KMS-11 (cell line): Measurements from ENCODE around the gene CSAD.

Source experiments
- H2AFZ ChIP-seq: fragments of 200-600 bp; sonication (generic); 2 replicates; pipeline ENCODE4 v1.6.1; 2016; ENCODE audit warnings: antibody characterized with exemption, mixed run types, low read depth
- H3K27ac ChIP-seq: fragments of 200-600 bp; sonication (generic); 2 replicates; pipeline ENCODE4 v1.6.1; 2016; ENCODE audit warnings: mild to moderate bottlenecking, mixed run types
- H3K27me3 ChIP-seq: fragments of 200-600 bp; sonication (generic); 2 replicates; pipeline ENCODE4 v1.6.1; 2017; ENCODE audit warnings: mild to moderate bottlenecking, low read depth, mixed run types, moderate library complexity; ENCODE audit not compliant: insufficient read depth
- H3K36me3 ChIP-seq: fragments of 200-600 bp; sonication (generic); 2 replicates; pipeline ENCODE4 v1.6.1; 2017; ENCODE audit warnings: mild to moderate bottlenecking, mixed run types; ENCODE audit not compliant: insufficient read depth
- H3K4me1 ChIP-seq: fragments of 200-600 bp; sonication (generic); 2 replicates; pipeline ENCODE4 v1.6.1; 2016; ENCODE audit warnings: mild to moderate bottlenecking, low read depth, mixed run types; ENCODE audit not compliant: poor library complexity, severe bottlenecking
- H3K4me2 ChIP-seq: fragments of 200-600 bp; sonication (generic); 2 replicates; pipeline ENCODE4 v1.7.0; 2016; ENCODE audit warnings: mild to moderate bottlenecking, mixed run types
- H3K4me3 ChIP-seq: fragments of 200-600 bp; sonication (generic); IDR thresholded peaks from 2 replicates; pipeline ENCODE4 v1.6.1; 2017; ENCODE audit warnings: low read depth, low read length, mixed read lengths; ENCODE audit not compliant: insufficient read depth
- H3K79me2 ChIP-seq: fragments of 200-600 bp; sonication (generic); 2 replicates; pipeline ENCODE4 v1.6.1; 2016; ENCODE audit warnings: low read depth, mixed run types; ENCODE audit not compliant: insufficient read depth
- H3K9ac ChIP-seq: fragments of 200-600 bp; sonication (generic); 2 replicates; pipeline ENCODE4 v1.6.1; 2016; ENCODE audit warnings: mild to moderate bottlenecking, mixed run types
- H4K20me1 ChIP-seq: fragments of 200-600 bp; sonication (generic); 2 replicates; pipeline ENCODE4 v1.6.1; 2016; ENCODE audit warnings: mild to moderate bottlenecking, mixed run types; ENCODE audit not compliant: insufficient read depth
- CTCF ChIP-seq: fragments of 200-600 bp; sonication (generic); conservative IDR thresholded peaks from 2 replicates; pipeline ENCODE4 v1.6.1; 2017; ENCODE audit warnings: low read depth, mild to moderate bottlenecking, antibody characterized with exemption, low read length, moderate library complexity, mixed read lengths

CSAD gene

GRCh38 chr12:53171725-53172329 is 8.9 kb downstream of the CSAD start:
- no peak overlapping the region for H3K9ac ChIP-seq
- no peak overlapping the region for H3K4me2 ChIP-seq
- H2AFZ ChIP-seq, result no peak overlapping the region
- H3K27me3 ChIP-seq, result no peaks in the 10 kb centered on the region
- peaks cover 24% of the 10 kb centered on the region for H3K4me1 ChIP-seq
- TF ChIP-seq CTCF, result no peak
- no peaks in the 10 kb centered on the region for H4K20me1 ChIP-seq
- H3K4me3 ChIP-seq, result no peak overlapping the region
- no peak overlapping the region for H3K27ac ChIP-seq
- no peaks in the 10 kb centered on the region for H3K79me2 ChIP-seq
- H3K36me3 ChIP-seq, result no peaks in the 10 kb centered on the region

- no peak overlapping the region for H3K9ac ChIP-seq
- no peak overlapping the region for H3K27ac ChIP-seq
- no peaks in the 10 kb centered on the region for H3K36me3 ChIP-seq
- H2AFZ ChIP-seq, result no peak overlapping the region
- no peak for TF ChIP-seq CTCF
- H3K4me3 ChIP-seq, result no peak overlapping the region
- no peaks in the 10 kb centered on the region for H3K27me3 ChIP-seq
- peaks cover 24% of the 10 kb centered on the region for H3K4me1 ChIP-seq
- H3K79me2 ChIP-seq, result no peaks in the 10 kb centered on the region
- no peak overlapping the region for H3K4me2 ChIP-seq
- H4K20me1 ChIP-seq, result no peaks in the 10 kb centered on the region
Observed at GRCh38 chr12:53170876-53171724, 9.6 kb downstream of the CSAD start.

GRCh38 chr12:53170215-53170614 is 10.5 kb downstream of the CSAD start:
- Histone ChIP-seq H3K27ac (no peak overlapping the region), H3K36me3 (no peaks in the 10 kb centered on the region), H3K27me3 (no peaks in the 10 kb centered on the region)

GRCh38 chr12:53169644-53170043 is 11.1 kb downstream of the CSAD start:
- no peaks in the 10 kb centered on the region for H3K27me3 ChIP-seq
- no peaks in the 10 kb centered on the region for H4K20me1 ChIP-seq
- H3K4me1 ChIP-seq, result peaks cover 11% of the 10 kb centered on the region
- H3K79me2 ChIP-seq, result no peaks in the 10 kb centered on the region
- no peak for TF ChIP-seq CTCF
- no peaks in the 10 kb centered on the region for H3K36me3 ChIP-seq
- H3K27ac ChIP-seq, result no peak overlapping the region
- no peak overlapping the region for H3K4me3 ChIP-seq
- H2AFZ ChIP-seq, result no peak overlapping the region
- no peak overlapping the region for H3K9ac ChIP-seq
- H3K4me2 ChIP-seq, result no peak overlapping the region

More at GRCh38 chr12:53170215-53170614, 10.5 kb downstream of the CSAD start:
- Histone ChIP-seq H3K4me3 (no peak overlapping the region), H4K20me1 (no peaks in the 10 kb centered on the region), H2AFZ (no peak overlapping the region), H3K4me2 (no peak overlapping the region), H3K9ac (no peak overlapping the region), H3K4me1 (peaks cover 17% of the 10 kb centered on the region), H3K79me2 (no peaks in the 10 kb centered on the region)
- TF ChIP-seq CTCF, result no peak
